Sigmoid colon (tissue), 4 donors: ENCODE measurements around the gene CEP104.

ENCODE experiments used
- EP300 ChIP-seq, 4 donors: sonication (generic); formaldehyde crosslinking; IDR thresholded peaks; one replicate each; pipeline ENCODE4 v1.6.1; 2017; ENCODE audit warnings: antibody characterized with exemption in 4 of 4
- POLR2A ChIP-seq, 2 donors: fragments of 450-650 bp; IDR thresholded peaks; one replicate each; pipeline ENCODE4 v1.6.1; 2016; ENCODE audit warnings: antibody characterized with exemption in 2 of 2, mild to moderate bottlenecking in 2 of 2, moderate library complexity in 2 of 2
- TF ChIP-seq, protein P1 (sequence below), 4 experiments: fragments of 450-650 bp in 3 of 4; fragments of 200-600 bp in 1 of 4; IDR thresholded peaks; one replicate each; pipeline ENCODE4 v1.5.1; 2016 to 2019; ENCODE audit warnings: antibody characterized with exemption in 4 of 4, mild to moderate bottlenecking in 3 of 4, moderate library complexity in 2 of 4

DNA sequence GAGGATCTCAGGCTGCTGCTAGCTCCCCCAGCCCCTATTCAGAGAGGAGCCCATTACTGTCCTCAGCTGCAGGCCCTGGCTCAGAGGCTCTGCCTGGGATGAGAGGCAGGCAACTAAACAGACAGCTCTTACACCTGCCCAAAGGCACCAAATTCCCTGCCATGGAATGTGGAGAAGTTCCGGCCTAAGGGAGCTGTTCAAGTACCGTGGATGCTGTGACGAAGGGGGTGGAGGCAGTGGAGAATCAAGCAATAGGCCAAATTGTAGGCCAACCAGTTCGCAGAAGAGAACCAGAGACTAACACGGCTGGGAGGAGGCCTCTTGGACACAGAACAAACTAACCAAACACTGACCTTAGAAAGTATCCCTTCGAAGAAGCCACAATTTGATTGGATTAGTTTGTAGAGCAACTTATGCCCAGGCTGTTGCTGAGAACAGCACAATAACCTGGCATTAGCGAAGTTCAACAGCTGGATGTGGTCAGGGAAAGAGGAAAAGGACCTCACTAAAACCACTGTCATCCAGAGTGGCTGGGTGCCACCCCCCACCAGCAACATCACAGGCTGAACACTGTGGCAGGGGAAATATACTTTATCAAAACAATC lies 39.5 kb upstream of the CEP104 start:
- TF ChIP-seq, protein P1, sequence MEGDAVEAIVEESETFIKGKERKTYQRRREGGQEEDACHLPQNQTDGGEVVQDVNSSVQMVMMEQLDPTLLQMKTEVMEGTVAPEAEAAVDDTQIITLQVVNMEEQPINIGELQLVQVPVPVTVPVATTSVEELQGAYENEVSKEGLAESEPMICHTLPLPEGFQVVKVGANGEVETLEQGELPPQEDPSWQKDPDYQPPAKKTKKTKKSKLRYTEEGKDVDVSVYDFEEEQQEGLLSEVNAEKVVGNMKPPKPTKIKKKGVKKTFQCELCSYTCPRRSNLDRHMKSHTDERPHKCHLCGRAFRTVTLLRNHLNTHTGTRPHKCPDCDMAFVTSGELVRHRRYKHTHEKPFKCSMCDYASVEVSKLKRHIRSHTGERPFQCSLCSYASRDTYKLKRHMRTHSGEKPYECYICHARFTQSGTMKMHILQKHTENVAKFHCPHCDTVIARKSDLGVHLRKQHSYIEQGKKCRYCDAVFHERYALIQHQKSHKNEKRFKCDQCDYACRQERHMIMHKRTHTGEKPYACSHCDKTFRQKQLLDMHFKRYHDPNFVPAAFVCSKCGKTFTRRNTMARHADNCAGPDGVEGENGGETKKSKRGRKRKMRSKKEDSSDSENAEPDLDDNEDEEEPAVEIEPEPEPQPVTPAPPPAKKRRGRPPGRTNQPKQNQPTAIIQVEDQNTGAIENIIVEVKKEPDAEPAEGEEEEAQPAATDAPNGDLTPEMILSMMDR (IDR thresholded peaks at IDR 0.05) = no peak
- TF ChIP-seq EP300 (IDR thresholded peaks at IDR 0.05) (no peak), POLR2A (IDR thresholded peaks at IDR 0.05) (no peak)
